Activated CD8-positive, alpha-beta T cell treated with anti-CD3 and anti-CD28 coated beads, Interleukin-2, amount 10 ng/mL, durations not matched to agents 7 days and 5 days (primary cell): ENCODE results near the gene INO80E. TPM values are rescaled to one million over a fixed set of nuclear protein-coding genes. Genes with fewer than 3 reads are reported as not detected.

Experiments used
- ATAC-seq: fragments of 150-1000 bp; cut with Tn5 transposase; one replicate; pipeline ENCODE4 v1.10.0; 2021; ENCODE audit warnings: moderate library complexity
- CTCF ChIA-PET: fragments of 350-600 bp; sonication (Branson Sonifier 250); formaldehyde crosslinking; loops from one replicate; lab custom pipeline; 2021; ENCODE audit warnings: antibody characterized with exemption; lab: Charles Lee
- POLR2A ChIA-PET: fragments of 350-600 bp; sonication (Branson Sonifier 250); formaldehyde crosslinking; loops from one replicate; lab custom pipeline; 2021; ENCODE audit warnings: antibody characterized with exemption; lab: Charles Lee
- DNase-seq: peaks from one replicate; pipeline ENCODE4 v3.0.0-alpha.2; 2020
- H3K27ac Mint-ChIP-seq: one replicate; pipeline ENCODE4 v1.8.0; 2021; ENCODE audit warnings: mild to moderate bottlenecking, mixed read lengths
- H3K27me3 Mint-ChIP-seq: one replicate; pipeline ENCODE4 v1.8.0; 2021; ENCODE audit warnings: low read depth, mixed read lengths
- H3K36me3 Mint-ChIP-seq: one replicate; pipeline ENCODE4 v1.8.0; 2021; ENCODE audit warnings: low read depth, mixed read lengths
- H3K4me1 Mint-ChIP-seq: one replicate; pipeline ENCODE4 v1.8.0; 2021; ENCODE audit warnings: low read depth, mixed read lengths
- H3K4me3 Mint-ChIP-seq: one replicate; pipeline ENCODE4 v1.8.0; 2021; ENCODE audit warnings: mild to moderate bottlenecking, mixed read lengths
- H3K9me3 Mint-ChIP-seq: one replicate; pipeline ENCODE4 v1.8.0; 2022; ENCODE audit warnings: mixed read lengths; ENCODE audit not compliant: insufficient read depth
- total RNA-seq, 2 experiments: library from RNA; stranded (reverse); gene quantifications; one replicate each; pipeline ENCODE4 v1.2.3, GENCODE V29; 2021

INO80E gene
- total RNA-seq, 2 experiments from 2014 or later: 104 to 117 TPM

DNA sequence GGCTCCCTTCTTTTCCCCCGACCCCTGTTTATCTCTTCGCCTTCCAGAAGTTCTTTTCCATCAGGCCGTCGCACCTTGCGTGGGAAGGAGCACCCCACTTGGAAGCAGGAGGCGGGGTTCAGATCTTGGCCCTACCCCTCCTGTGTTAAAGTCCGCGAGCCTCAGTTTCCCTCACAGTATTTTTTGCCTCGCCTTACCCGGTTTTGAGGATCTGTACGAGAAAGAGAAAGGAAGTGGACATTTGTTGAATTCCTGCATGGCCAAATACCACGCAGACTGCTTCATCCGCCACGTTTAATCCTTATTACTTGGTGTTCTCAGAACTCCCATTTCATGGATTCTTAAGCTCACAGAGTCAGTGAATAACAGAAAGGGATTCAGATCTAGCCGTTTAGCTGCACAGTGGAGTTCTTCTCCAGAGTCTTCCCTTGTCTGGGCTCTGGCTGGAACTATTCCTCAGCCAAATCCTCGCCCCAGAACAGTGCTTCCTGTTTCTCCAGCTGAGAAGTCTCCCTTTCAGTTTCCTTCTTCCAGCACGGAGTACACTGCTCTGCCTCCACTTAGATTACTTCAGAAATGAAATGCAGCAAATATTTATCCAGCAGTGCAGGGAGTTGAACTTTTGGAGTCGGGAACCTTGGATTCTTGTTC is 33.6 kb upstream of the INO80E start:
- H3K9me3 Mint-ChIP-seq: no peaks in the 10 kb centered on the region
- ChIA-PET POLR2A (interaction anchor here (0.6 to 3.2 kb wide), 8 partner anchors 11 to 231 kb away, joined by 3 to 42 read pairs (median 4); partner anchors contain the start of genes HIRIP3, INO80E, KCTD13 and KIF22), CTCF (interaction anchor here (0.8 to 3.7 kb wide), 11 partner anchors 12 to 114 kb away, joined by 3 to 41 read pairs (median 4); partner anchors contain the start of genes KCTD13 and TAOK2)
- peaks cover 20% of the 10 kb centered on the region for H3K4me1 Mint-ChIP-seq
- peaks cover 9% of the 10 kb centered on the region for H3K36me3 Mint-ChIP-seq
- DNase-seq (no peak), ATAC-seq (no peak)
- peak overlapping the region; percentile 82 for H3K4me3 Mint-ChIP-seq
- H3K27ac Mint-ChIP-seq: peak overlapping the region; percentile 84
- no peaks in the 10 kb centered on the region for H3K27me3 Mint-ChIP-seq

DNA sequence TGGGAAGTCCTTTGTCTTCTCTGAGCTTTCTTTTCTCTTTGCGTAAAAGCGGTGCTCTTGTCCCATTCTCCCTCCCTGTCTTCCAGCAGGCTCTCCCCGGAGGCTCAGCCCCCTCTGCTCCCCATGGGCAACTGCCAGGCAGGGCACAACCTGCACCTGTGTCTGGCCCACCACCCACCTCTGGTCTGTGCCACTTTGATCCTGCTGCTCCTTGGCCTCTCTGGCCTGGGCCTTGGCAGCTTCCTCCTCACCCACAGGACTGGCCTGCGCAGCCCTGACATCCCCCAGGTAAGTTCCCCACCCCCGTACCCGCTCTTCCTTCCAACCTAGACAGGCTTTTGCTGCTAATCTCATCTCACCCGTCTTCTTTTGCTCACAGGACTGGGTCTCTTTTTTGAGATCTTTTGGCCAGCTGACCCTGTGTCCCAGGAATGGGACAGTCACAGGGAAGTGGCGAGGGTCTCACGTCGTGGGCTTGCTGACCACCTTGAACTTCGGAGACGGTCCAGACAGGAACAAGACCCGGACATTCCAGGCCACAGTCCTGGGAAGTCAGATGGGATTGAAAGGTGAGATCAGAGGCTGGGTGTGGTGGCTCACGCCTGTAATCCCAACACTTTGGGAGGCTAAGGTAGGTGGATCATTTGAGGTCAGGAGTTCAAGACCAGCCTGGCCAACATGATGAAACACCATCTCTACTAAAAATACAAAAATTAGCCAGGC is 32.9 kb upstream of the INO80E start:
- CTCF ChIA-PET: interaction anchor here (0.8 to 3.7 kb wide), 3 partner anchors 11 to 115 kb away, joined by 3 to 41 read pairs (median 16); partner anchors contain the start of genes KCTD13 and TAOK2
- Mint-ChIP-seq H3K27me3 (no peaks in the 10 kb centered on the region), H3K4me1 (peaks cover 20% of the 10 kb centered on the region), H3K36me3 (peaks cover 10% of the 10 kb centered on the region), H3K27ac (peak overlapping the region; percentile 84), H3K4me3 (peak overlapping the region; percentile 82), H3K9me3 (no peaks in the 10 kb centered on the region)
- DNase-seq (no peak), ATAC-seq (no peak)
- POLR2A ChIA-PET: interaction anchor here (1.2 to 3.2 kb wide), 2 partner anchors 10 to 173 kb away, joined by 3 to 42 read pairs; partner anchors contain the start of genes KIF22 and TAOK2

DNA sequence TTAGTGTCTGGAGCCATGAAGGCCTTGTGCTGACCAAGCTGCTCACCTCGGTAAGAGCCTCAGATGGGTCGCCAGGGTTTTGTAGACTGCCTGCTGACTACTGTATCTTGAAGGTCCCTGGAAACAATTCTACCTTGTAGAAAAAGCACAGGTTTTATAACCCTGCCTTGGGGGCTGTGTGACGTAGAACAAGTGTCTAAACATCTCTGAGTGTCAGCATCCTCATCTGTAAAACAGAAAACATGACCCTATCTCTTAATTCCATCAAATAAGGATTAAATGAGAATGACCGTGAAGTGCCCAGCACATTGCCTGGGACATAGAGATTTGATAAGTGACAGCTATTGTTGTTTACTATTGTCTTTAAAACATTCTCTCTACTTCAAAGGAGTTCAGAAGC is 27.8 kb upstream of the INO80E start:
- Mint-ChIP-seq H3K27ac (no peak overlapping the region), H3K4me1 (peaks cover 12% of the 10 kb centered on the region), H3K27me3 (no peaks in the 10 kb centered on the region), H3K9me3 (peaks cover 5% of the 10 kb centered on the region), H3K4me3 (no peak overlapping the region), H3K36me3 (peaks cover 35% of the 10 kb centered on the region)
- ATAC-seq (no peak), DNase-seq (no peak)
- CTCF ChIA-PET: no interaction called here
- POLR2A ChIA-PET: interaction anchor here (1.0 kb wide), 1 partner anchor 141 kb away, joined by 4 read pairs; no protein-coding TSS in a partner anchor

DNA sequence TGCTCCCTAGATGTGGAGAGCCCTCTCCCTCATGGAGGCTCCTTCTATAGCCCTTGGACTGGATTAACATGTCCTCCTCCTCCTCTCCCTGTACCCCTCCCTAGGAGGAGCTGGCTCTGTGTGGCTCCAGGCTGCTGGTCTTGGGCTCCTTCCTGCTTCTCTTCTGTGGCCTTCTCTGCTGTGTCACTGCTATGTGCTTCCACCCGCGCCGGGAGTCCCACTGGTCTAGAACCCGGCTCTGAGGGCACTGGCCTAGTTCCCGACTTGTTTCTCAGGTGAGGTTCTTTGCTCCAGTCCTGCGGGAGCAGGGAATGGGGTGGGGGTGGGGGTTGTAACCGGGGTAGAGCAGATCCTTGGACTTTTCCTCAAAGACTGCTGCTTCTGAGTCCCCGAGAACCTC is 24.7 kb upstream of the INO80E start:
- Mint-ChIP-seq H3K36me3 (peaks cover 31% of the 10 kb centered on the region), H3K4me1 (peaks cover 30% of the 10 kb centered on the region), H3K4me3 (no peak overlapping the region), H3K27me3 (no peaks in the 10 kb centered on the region), H3K9me3 (peaks cover 8% of the 10 kb centered on the region), H3K27ac (no peak overlapping the region)
- CTCF ChIA-PET: interaction anchor here (5.9 kb wide), 1 partner anchor 9 kb away, joined by 41 read pairs; the partner anchor contains the start of gene TMEM219
- ATAC-seq (no peak), DNase-seq (no peak)
- POLR2A ChIA-PET: interaction anchor here (4.9 to 5.4 kb wide), 2 partner anchors 9 to 24 kb away, joined by 42 to 48 read pairs; partner anchors contain the start of genes HIRIP3, INO80E and TMEM219

DNA sequence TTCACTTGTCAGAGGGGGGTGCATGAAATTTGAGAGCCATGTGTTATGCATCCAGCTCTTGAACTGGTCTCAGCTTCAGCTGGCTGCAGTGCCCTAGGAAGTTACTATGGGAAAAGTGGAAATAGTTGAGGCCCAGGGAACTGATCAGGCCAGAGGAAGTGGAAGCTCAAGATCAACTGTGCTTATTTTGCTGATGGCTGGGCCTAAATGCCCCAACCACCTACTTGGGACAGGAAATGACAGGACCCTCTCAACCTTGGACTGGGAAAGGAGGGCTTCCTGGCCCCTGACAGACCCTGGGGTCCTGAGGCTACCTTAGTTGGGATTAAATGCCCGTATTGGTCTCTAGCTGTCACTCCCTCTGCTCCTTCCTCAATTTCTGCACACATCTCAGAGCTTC is 23.5 kb upstream of the INO80E start:
- H3K4me3 Mint-ChIP-seq: no peak overlapping the region

DNA sequence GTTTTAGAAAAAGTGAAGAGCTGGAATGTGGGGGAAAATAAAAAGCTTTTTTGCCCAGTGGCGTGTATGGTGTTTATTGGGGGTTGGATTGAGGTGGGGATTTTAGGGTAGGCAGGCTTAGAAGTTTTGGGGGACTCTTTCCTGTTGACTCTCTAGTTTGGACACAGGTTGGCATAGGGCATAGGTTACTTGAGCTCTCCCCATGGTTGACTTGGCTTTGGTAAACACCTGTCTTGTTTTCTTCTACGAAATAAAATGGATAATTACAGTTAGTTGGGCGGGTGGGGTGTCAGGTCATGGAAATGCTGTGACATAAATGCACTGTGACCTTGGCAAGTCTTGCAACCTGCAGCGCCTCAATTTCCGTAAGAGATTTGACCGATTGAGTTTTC is 23.1 kb upstream of the INO80E start:
- Mint-ChIP-seq H3K4me1 (peaks cover 42% of the 10 kb centered on the region), H3K27ac (peak overlapping the region; percentile 92), H3K27me3 (no peaks in the 10 kb centered on the region), H3K9me3 (peaks cover 8% of the 10 kb centered on the region), H3K36me3 (peaks cover 31% of the 10 kb centered on the region), H3K4me3 (peak overlapping the region; percentile 85)
- ChIA-PET CTCF (interaction anchor here (0.8 to 5.9 kb wide), 14 partner anchors 9 to 273 kb away, joined by 3 to 41 read pairs (median 4); partner anchors contain the start of genes CDIPT, HIRIP3, INO80E and TBX6), POLR2A (interaction anchor here (1.0 to 5.4 kb wide), 7 partner anchors 11 to 109 kb away, joined by 3 to 48 read pairs (median 5); partner anchors contain the start of genes ALDOA, HIRIP3, INO80E and KCTD13)
- ATAC-seq (no peak), DNase-seq (no peak)

More for the DNA sequence above, 23.5 kb upstream of the INO80E start:
- ChIA-PET POLR2A (interaction anchor here (1.1 to 5.4 kb wide), 5 partner anchors 11 to 108 kb away, joined by 3 to 48 read pairs (median 11); partner anchors contain the start of genes ALDOA, HIRIP3, INO80E and KCTD13), CTCF (interaction anchor here (0.6 to 5.9 kb wide), 11 partner anchors 11 to 272 kb away, joined by 3 to 41 read pairs (median 5); partner anchors contain the start of genes CDIPT, HIRIP3, INO80E and TMEM219)
- Mint-ChIP-seq H3K27me3 (no peaks in the 10 kb centered on the region), H3K27ac (peak overlapping the region; percentile 92), H3K9me3 (peaks cover 8% of the 10 kb centered on the region), H3K36me3 (peaks cover 31% of the 10 kb centered on the region), H3K4me1 (peaks cover 42% of the 10 kb centered on the region)
- no peak for DNase-seq
- no peak for ATAC-seq

DNA sequence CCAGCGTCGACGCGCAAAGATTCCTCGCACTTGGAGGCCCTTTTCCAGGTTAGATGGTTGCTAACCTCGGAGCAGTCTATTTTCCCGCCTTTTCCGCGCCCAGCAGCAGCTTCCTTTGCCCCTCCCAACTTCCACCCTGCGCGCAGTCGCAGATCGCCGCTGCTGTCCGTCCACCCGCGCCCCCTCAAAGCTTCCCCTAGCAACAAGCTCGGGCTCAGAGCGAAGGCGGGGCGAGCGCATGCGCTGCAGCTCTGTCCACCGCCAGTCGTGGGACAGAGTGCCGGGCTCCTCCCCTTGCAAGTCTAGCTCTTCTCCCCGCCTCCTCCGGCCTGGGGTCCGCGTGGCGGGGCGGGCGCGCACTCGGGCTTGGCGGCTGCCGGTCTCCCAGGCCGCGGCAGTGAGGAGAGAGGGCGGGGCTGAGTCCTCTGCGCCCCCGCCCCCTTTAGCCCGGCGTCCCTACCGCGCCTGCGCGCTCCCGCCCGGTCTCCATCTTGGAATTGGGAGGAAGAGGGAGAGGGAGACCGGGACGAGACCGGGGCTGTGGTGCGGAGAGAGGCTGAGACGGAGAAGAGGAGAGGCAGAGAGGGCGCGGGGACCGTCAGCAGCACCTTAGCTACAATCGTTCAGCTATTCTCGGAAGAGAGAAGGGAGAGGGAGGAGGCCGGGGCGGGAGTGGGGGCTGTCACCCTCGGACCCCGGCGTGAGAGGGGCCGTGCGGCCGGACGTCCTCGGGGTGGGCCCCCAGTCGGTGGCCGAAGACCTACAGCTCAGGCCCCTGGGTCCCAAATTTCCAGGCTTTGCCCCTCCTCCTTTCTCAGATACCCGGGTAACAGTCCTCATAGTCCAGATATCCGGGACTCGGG is 22.4 kb upstream of the INO80E start, which contains the start of gene TAOK2:
TAOK2 (plus strand) TSS at position 485 of the 863 bp plus-strand sequence. CDS start 3,905 bp downstream, outside the sequence.
- Mint-ChIP-seq H3K4me1 (peaks cover 40% of the 10 kb centered on the region), H3K36me3 (peaks cover 29% of the 10 kb centered on the region), H3K27ac (peak within 1 kb of the TSS; percentile 92), H3K9me3 (peaks cover 8% of the 10 kb centered on the region), H3K4me3 (peak within 1 kb of the TSS; percentile 85), H3K27me3 (no peaks in the 10 kb centered on the region)
- ATAC-seq: peak; percentile 99
- POLR2A ChIA-PET: interaction anchor here (0.8 to 5.4 kb wide), 9 partner anchors 12 to 109 kb away, joined by 3 to 48 read pairs (median 5); partner anchors contain the start of genes ALDOA, HIRIP3, INO80E and KCTD13
- CTCF ChIA-PET: interaction anchor here (0.8 to 5.9 kb wide), 14 partner anchors 8 to 273 kb away, joined by 3 to 41 read pairs (median 4); partner anchors contain the start of genes CDIPT, HIRIP3, INO80E and MVP
- DNase-seq: peak; percentile 98

DNA sequence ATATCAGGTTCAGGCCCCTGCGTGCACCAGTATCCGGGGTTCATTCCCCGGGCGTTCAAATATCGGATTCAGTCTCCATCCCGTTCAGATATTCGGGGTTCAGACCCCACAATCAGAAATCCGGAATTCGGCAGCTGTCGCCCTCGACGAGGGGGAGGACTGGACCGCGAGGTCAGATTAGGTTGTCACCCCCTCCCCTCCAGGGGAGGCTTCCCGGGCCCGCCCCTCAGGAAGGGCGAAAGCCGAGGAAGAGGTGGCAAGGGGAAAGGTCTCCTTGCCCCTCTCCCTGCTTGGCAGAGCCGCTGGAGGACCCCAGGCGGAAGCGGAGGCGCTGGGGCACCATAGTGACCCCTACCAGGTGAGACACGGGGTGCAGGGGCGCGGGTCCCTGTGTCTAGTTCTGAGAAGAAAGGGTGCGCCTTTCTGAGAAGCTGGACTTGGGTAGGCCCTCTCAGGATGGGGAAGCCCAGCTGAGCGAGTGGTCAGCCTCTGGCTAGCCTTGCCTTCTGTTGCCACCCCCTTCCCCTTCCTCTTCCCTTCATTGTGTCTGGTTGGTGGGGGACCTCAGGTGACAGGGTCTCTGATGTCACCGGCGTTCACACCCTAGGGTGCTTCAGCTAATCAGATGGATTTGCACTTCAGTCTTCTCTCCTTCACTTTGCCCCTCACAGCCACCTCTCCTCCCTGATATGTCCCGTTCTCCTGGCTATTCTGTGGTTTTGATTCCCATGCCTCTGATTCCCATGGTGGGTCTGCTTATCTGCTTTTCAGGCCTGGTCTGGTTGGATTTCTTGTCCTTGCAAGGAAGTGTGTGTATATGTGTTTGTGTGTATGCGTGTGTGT is 21.5 kb upstream of the INO80E start:
- peaks cover 38% of the 10 kb centered on the region for H3K4me1 Mint-ChIP-seq
- peaks cover 8% of the 10 kb centered on the region for H3K9me3 Mint-ChIP-seq
- ATAC-seq (no peak), DNase-seq (peak; percentile 44)
- peak overlapping the region; percentile 85 for H3K4me3 Mint-ChIP-seq
- H3K27ac Mint-ChIP-seq: peak overlapping the region; percentile 92
- ChIA-PET POLR2A (interaction anchor here (0.8 to 5.4 kb wide), 7 partner anchors 11 to 48 kb away, joined by 3 to 48 read pairs (median 8); partner anchors contain the start of genes HIRIP3, INO80E, KCTD13 and TMEM219), CTCF (interaction anchor here (1.2 to 5.9 kb wide), 7 partner anchors 13 to 274 kb away, joined by 3 to 41 read pairs (median 5); partner anchors contain the start of genes CDIPT, HIRIP3, INO80E and TMEM219)
- peaks cover 28% of the 10 kb centered on the region for H3K36me3 Mint-ChIP-seq
- H3K27me3 Mint-ChIP-seq: no peaks in the 10 kb centered on the region

DNA sequence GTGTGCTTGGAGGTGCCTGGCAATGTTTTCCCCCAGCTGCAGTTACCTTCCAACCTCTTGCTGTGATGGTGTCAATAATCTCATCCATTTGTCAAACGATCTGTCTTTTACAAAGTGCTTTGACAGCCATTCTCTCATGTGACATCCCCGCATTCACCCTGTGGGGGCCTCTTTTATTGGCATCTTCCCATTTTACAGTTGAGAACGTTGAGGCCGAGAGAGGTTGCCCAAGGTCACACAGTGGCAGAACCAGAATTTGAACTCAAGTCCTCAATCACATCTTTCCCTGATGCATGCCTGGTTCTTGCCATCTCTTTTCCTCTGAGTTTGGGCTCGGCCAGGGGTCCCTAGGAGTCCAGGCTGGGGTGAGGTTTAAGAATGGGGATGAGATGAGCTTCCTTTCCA is 20.9 kb upstream of the INO80E start:
- POLR2A ChIA-PET: interaction anchor here (0.6 to 5.4 kb wide), 7 partner anchors 11 to 273 kb away, joined by 3 to 48 read pairs (median 5); partner anchors contain the start of genes HIRIP3, INO80E and TMEM219
- Mint-ChIP-seq H3K27ac (peak overlapping the region; percentile 81), H3K27me3 (no peaks in the 10 kb centered on the region), H3K9me3 (peaks cover 8% of the 10 kb centered on the region), H3K4me1 (peaks cover 38% of the 10 kb centered on the region), H3K4me3 (peak overlapping the region; percentile 85), H3K36me3 (peaks cover 30% of the 10 kb centered on the region)
- no peak for ATAC-seq
- CTCF ChIA-PET: interaction anchor here (0.7 to 5.9 kb wide), 5 partner anchors 13 to 127 kb away, joined by 3 to 41 read pairs (median 5); partner anchors contain the start of genes CDIPT and TMEM219
- DNase-seq: no peak
